HG03520 (cell line): ENCODE data around the gene MMP15.
"Not testable (repeated sequence)": the region's sequence is repeated elsewhere in the genome, so short reads cannot be mapped to it uniquely, and the experiment has no call there.

Experiments used
- ATAC-seq: cut with Tn5 transposase; IDR thresholded peaks from one replicate; pipeline ENCODE4 v1.9.1; 2021; ENCODE audit warnings: mild to moderate bottlenecking, moderate library complexity; ENCODE audit not compliant: unreplicated experiment

MMP15 gene

GRCh38 chr16:58047557-58048348 lies 22.2 kb downstream of the MMP15 start:
- ATAC-seq: no peak

GRCh38 chr16:58048494-58049231 lies 23.1 kb downstream of the MMP15 start:
- ATAC-seq: no peak

- ATAC-seq: no peak
These were observed 24.0 kb downstream of the MMP15 start for GRCh38 chr16:58049232-58050185.

GRCh38 chr16:58051296-58051695 lies 25.7 kb downstream of the MMP15 start:
- no peak for ATAC-seq

- ATAC-seq: no peak
These were observed 26.5 kb downstream of the MMP15 start for GRCh38 chr16:58051821-58052603.

GRCh38 chr16:58053682-58054005 lies 28.1 kb downstream of the MMP15 start:
- ATAC-seq: no peak

- ATAC-seq: no peak
These were observed 28.7 kb downstream of the MMP15 start for GRCh38 chr16:58054289-58054688.

GRCh38 chr16:58056580-58056979 lies 31.0 kb downstream of the MMP15 start:
- ATAC-seq: no peak

- no peak for ATAC-seq
These were observed 31.6 kb downstream of the MMP15 start for GRCh38 chr16:58057121-58057520.

GRCh38 chr16:58057784-58058183 lies 32.2 kb downstream of the MMP15 start:
- ATAC-seq: no peak

- ATAC-seq: no peak
These were observed 37.3 kb downstream of the MMP15 start for GRCh38 chr16:58062821-58063220.

GRCh38 chr16:58063377-58064076 lies 38.0 kb downstream of the MMP15 start:
- no peak for ATAC-seq

- ATAC-seq: no peak
These were observed 45.0 kb downstream of the MMP15 start for GRCh38 chr16:58070585-58070984.

- not testable (repeated sequence) for ATAC-seq
These were observed 46.6 kb downstream of the MMP15 start for GRCh38 chr16:58072134-58072533.

- ATAC-seq: not testable (repeated sequence)
These were observed 47.5 kb downstream of the MMP15 start for GRCh38 chr16:58073086-58073485.

GRCh38 chr16:58074657-58075056 lies 49.1 kb downstream of the MMP15 start:
- no peak for ATAC-seq

- ATAC-seq: no peak
These were observed 51.0 kb downstream of the MMP15 start for GRCh38 chr16:58076514-58076913.

GRCh38 chr16:58077796-58078195 lies 52.2 kb downstream of the MMP15 start:
- no peak for ATAC-seq

- ATAC-seq: not testable (repeated sequence)
These were observed 55.1 kb downstream of the MMP15 start for GRCh38 chr16:58080657-58081056.

GRCh38 chr16:58082381-58082780 lies 56.8 kb downstream of the MMP15 start:
- no peak for ATAC-seq
